ENCODE data around the gene KCNH3. TPM values are rescaled to one million over a fixed set of nuclear protein-coding genes. Genes with fewer than 3 reads are reported as not detected.

KCNH3 gene, protein sequence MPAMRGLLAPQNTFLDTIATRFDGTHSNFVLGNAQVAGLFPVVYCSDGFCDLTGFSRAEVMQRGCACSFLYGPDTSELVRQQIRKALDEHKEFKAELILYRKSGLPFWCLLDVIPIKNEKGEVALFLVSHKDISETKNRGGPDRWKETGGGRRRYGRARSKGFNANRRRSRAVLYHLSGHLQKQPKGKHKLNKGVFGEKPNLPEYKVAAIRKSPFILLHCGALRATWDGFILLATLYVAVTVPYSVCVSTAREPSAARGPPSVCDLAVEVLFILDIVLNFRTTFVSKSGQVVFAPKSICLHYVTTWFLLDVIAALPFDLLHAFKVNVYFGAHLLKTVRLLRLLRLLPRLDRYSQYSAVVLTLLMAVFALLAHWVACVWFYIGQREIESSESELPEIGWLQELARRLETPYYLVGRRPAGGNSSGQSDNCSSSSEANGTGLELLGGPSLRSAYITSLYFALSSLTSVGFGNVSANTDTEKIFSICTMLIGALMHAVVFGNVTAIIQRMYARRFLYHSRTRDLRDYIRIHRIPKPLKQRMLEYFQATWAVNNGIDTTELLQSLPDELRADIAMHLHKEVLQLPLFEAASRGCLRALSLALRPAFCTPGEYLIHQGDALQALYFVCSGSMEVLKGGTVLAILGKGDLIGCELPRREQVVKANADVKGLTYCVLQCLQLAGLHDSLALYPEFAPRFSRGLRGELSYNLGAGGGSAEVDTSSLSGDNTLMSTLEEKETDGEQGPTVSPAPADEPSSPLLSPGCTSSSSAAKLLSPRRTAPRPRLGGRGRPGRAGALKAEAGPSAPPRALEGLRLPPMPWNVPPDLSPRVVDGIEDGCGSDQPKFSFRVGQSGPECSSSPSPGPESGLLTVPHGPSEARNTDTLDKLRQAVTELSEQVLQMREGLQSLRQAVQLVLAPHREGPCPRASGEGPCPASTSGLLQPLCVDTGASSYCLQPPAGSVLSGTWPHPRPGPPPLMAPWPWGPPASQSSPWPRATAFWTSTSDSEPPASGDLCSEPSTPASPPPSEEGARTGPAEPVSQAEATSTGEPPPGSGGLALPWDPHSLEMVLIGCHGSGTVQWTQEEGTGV
- 0.16 and 1.1 TPM in 2 replicates for total RNA-seq

DNA sequence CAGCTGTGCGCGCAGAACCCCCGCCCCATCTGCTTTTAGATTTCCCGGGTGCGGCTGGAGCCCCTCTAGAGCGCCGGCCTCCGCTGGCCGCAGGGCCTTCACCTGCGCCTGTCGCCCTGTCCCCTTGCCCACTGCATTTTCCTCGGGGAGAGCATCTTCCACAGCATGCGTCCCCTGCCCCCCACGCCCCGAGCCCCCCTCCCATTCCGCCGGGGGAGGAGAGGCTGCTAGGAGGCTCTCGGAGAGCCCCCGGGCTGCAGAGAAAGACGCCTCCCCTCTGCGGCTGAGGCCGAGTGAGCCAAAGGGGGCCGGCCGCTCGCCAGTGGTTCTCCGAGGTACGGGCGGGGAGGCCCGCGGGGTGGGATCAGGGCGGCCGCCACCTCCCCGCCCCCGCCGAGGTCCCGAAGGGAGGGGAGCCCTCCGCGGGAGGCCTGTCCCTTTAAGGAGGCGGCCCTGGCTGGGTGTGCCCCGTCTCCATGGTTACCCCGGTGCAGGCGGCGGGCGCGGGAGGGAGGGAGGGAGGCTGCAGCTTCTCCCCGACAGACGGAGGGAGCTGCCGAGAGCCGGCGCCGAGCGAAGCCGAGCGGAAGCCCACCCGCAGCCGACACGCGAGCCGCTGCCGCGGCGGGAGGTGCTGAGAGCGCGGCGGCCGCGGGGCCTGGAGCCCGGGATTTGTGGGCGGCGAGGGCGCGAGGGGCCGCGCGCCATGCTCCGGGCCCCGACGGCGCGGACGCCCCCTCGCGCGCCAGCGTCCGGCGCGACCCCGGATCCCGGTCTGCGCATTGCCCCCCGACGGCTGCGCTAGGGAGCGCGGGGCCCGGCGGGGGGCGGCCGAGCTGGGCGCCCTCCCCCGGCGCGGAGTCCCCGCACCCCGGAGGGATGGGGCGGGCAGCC, at the start of gene KCNH3:
KCNH3 (plus strand) TSS at position 521 of the 894 bp plus-strand sequence. CDS start 387 bp downstream, outside the sequence.

DNA sequence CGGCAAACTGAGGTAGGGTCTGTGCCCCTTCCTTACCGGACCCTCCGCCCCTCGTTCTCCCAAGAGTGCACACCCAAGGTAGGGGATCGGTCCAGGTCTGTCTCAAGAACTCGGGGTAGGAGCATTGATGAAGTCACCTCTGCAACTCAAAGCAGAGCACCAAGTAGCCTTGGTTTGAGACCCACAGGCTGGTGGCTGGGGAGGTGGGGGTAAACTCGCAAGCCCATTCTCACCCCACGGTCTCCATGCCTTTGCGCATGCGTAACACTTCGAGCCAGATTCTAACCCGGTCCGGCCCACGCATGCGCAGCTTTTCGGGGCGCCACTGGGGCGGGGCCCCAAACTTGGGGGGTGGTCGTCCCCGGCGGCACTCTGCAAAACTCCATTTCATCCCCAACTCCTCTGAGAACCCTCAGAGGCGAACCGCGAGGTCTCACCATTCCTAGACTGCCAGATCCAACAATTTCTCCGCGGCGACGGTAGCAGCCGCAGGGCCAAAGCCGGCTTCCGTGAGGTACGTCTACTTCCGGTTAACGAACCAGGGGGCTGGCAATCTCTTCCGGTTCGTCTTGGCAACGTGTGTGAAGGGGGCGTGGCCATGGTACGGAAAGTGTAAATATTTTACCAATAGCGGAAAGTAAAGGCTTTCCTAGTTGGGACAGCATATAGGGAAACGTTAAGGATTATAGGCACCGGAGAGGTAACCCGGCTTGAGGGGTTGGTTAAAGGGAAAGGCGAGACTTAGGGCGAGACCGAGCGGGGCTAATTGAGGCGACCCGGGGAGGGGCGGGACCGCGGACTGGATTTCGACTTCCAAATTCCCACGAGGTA, 29.0 kb downstream of the KCNH3 start, which contains the start of gene MCRS1:
MCRS1 (minus strand) TSS at position 532 of the 831 bp plus-strand sequence. CDS start 1,411 bp downstream, outside the sequence.

DNA sequence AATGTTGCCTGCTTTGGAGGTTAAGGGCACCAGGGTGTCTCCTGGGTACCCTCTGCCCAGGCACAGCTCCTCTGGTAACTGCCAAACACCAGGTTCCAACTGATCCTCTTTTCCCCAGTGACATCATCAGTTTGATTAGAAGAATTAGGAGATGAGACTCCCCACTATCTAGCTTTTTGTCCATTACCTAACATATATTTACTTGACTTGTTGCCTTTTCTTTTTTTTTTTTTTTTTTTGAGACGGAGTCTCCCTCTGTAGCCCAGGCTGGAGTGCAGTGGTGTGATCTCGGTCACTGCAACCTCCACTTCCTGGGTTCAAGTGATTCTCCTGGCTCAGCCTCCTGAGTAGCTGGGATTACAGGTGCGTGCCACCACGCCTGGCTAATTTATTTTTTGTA, 66.7 kb downstream of the KCNH3 start, which contains the start of gene FAM186B:
FAM186B (minus strand) TSS at position 101 of the 400 bp plus-strand sequence. CDS start 162 bp downstream, outside the sequence.

Other genes starting within 250 kb of the KCNH3 start
- 1.5 TPM in 1 of 2 replicates, not detected in the other for gene PRPH, start 243.9 kb upstream of the KCNH3 start, total RNA-seq
- 2.5 and 46.4 TPM in 2 replicates for gene TROAP, start 215.8 kb upstream of the KCNH3 start, total RNA-seq
- 0.13 and 0.16 TPM in 2 replicates for gene C1QL4, start 201.8 kb upstream of the KCNH3 start, total RNA-seq
- gene DNAJC22, start 192.1 kb upstream of the KCNH3 start, total RNA-seq, result 5.9 and 9.4 TPM in 2 replicates
- gene SPATS2, start 171.6 kb upstream of the KCNH3 start, total RNA-seq, result 14.2 and 17.6 TPM in 2 replicates
- 70.4 and 79.4 TPM in 2 replicates for gene MCRS1, start 29.1 kb downstream of the KCNH3 start, total RNA-seq
- 0.13 TPM in 1 of 2 replicates, not detected in the other for gene FAM186B, start 66.6 kb downstream of the KCNH3 start, total RNA-seq
- 10.1 and 13.1 TPM in 2 replicates for gene PRPF40B, start 84.5 kb downstream of the KCNH3 start, total RNA-seq
- 16.2 and 26.9 TPM in 2 replicates for gene FMNL3, start 168.4 kb downstream of the KCNH3 start, total RNA-seq
- gene TMBIM6, start 202.5 kb downstream of the KCNH3 start, total RNA-seq, result 303 and 380 TPM in 2 replicates